COLO668 (cell line): Measurements from ENCODE around the gene GPC4.
"Not testable (repeated sequence)": the region's sequence is repeated elsewhere in the genome, so short reads cannot be mapped to it uniquely, and the experiment has no call there.

Experiments used
- DNase-seq: peaks from one replicate; lab custom pipeline; 2025; ENCODE audit not compliant: unreplicated experiment; lab: John Stamatoyannopoulos, UW

The GPC4 gene

GRCh38 chrX:133307637-133308498 lies 107.4 kb downstream of the GPC4 start:
- DNase-seq: no peak

- no peak for DNase-seq
Measured at GRCh38 chrX:133307094-133307493, 108.2 kb downstream of the GPC4 start.

DNA sequence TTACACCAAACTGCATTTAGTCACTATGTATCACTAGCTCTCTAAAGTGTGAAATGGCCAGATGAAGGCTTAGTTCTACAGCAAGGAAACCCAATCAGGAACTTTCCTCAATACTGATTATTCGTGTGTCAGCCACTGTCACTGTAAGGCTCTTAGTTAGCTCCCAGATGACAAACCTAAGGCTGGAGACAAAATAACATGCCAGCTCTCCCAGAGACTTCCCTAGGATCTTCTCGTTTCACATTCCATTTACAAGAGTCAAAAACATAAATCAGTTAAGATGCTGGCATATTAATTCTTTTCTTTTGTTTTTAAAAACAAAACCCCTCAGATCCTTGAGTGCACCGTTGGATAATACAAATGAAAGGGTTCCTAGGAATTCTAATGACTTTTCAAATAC lies 109.0 kb downstream of the GPC4 start:
- no peak for DNase-seq

- DNase-seq: no peak
Measured at GRCh38 chrX:133305348-133305747, 109.9 kb downstream of the GPC4 start.

GRCh38 chrX:133302775-133303445 lies 112.4 kb downstream of the GPC4 start:
- no peak for DNase-seq

DNA sequence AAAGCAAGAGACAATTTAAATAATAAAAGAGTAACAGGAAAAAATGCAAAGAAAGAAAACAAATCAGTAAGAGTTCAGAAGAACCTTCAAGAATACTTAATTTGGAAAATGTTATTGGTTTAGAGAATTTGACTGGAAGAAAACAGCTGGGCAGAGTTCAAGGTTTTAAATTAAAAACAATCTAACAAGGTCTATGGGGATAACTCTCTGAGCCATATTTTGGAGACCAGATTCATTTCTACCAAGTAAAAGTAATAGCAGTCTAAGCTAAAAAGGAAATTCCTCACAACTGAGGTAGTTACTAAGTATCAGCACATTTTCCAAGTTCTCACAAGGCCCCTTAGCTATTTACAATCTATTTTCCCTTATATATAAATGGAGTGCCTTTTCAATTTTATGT lies 114.7 kb downstream of the GPC4 start:
- DNase-seq: no peak

- no peak for DNase-seq
Measured at GRCh38 chrX:133297284-133297683, 118.0 kb downstream of the GPC4 start.

GRCh38 chrX:133294126-133294525 lies 121.2 kb downstream of the GPC4 start:
- DNase-seq: no peak

- no peak for DNase-seq
Measured at GRCh38 chrX:133290076-133290475, 125.2 kb downstream of the GPC4 start.

GRCh38 chrX:133287860-133288259 lies 127.4 kb downstream of the GPC4 start:
- no peak for DNase-seq

DNA sequence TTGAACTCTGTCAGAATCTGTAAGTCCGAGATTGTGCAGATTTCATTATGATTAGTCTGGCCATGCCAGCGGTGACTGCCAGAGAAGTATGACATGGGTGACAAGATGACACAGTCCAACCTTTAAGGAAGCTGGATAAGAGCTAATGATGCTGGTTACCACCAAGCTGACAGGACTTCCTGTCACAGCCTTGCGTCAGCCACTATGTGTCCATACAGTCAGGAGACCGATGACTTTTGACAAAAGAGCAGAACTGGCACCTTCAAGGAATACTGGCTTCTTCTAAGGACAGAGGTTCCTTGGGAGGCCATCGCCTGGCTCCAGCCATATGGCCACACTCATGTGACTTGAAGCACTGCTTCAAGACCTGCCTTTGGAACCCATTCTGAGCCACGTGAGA lies 129.9 kb downstream of the GPC4 start:
- DNase-seq: no peak

- not testable (repeated sequence) for DNase-seq
Measured at GRCh38 chrX:133279112-133279730, 136.1 kb downstream of the GPC4 start.

DNA sequence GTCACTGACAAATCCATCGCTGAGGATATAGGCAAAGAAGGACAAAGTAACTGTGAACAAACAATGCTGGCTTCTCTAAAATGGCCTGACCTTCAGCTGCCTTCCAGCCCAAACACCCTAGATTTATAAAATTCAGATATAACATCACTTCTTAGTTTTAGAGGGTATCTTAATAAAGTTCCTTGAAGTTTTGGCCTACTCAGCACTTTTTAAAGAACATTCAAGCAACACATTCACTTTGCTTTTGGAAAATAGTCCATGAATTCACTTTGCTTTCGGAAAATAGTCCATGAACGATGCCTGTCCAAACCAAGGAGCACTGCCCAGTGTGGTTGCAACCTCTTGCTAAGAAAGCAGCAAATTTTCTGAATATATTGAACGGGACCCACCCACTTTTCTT lies 142.1 kb downstream of the GPC4 start:
- no peak for DNase-seq

DNA sequence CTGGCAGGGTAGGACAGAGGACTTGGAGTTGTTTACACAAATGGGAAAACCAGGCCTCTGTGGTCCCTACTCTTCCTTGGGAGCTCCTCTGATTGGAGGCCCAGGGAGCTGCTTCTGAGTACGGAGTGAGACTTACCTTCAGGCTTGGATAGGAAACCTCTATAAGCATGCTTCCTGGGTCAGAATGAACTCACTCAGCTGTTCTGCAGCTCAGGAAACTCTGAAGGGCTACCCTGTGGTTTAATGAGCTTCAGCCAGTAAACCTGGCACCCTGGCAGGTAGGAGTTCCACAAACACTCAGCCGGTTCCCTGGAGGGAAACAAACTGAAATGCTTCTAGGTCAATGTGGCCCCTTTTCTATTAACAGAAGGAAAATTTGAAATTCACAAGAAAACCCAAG lies 146.1 kb downstream of the GPC4 start:
- DNase-seq: no peak

DNA sequence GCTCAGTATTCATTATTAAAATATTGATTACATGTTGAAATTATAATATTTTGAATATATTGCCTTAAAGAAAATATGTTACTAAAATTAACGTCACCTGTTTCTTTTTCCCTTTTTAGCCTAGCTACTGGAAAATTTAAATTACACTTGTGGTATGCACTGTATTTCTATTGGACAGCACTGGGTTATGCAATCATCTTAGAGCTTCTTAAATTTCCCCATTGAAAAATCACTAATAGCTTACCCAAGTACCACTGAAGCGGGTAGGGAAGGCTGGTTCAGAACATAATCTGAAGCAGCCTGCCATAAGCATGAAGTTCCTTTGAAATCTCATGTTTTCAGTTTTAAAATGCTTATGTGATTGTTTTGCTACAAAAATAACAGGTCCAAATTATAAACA lies 147.7 kb downstream of the GPC4 start:
- no peak for DNase-seq

DNA sequence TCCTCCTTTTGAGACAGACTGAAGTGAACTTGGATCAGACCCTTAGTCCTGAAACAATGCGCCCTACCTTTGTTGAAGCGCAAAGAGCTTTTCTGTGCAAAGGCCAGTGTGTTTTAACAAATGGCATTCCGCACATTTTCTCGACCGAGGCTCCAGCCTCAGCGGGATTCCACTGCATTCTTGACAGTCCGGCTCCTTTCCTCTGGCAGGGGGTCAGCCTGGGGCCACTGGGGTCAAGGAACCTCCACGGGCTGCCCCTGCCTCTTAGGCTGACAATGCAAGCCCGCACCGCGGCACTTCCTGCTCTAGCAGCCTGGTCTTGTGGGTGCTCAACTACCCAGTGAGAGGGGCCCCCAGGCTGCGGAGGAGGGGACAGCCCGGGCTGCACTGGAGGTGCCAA lies 150.0 kb downstream of the GPC4 start:
- DNase-seq: no peak

GRCh38 chrX:133258481-133258880 lies 156.8 kb downstream of the GPC4 start:
- DNase-seq: no peak

GRCh38 chrX:133254666-133255065 lies 160.6 kb downstream of the GPC4 start:
- no peak for DNase-seq

- no peak for DNase-seq
Measured at GRCh38 chrX:133251204-133251603, 164.1 kb downstream of the GPC4 start.

DNA sequence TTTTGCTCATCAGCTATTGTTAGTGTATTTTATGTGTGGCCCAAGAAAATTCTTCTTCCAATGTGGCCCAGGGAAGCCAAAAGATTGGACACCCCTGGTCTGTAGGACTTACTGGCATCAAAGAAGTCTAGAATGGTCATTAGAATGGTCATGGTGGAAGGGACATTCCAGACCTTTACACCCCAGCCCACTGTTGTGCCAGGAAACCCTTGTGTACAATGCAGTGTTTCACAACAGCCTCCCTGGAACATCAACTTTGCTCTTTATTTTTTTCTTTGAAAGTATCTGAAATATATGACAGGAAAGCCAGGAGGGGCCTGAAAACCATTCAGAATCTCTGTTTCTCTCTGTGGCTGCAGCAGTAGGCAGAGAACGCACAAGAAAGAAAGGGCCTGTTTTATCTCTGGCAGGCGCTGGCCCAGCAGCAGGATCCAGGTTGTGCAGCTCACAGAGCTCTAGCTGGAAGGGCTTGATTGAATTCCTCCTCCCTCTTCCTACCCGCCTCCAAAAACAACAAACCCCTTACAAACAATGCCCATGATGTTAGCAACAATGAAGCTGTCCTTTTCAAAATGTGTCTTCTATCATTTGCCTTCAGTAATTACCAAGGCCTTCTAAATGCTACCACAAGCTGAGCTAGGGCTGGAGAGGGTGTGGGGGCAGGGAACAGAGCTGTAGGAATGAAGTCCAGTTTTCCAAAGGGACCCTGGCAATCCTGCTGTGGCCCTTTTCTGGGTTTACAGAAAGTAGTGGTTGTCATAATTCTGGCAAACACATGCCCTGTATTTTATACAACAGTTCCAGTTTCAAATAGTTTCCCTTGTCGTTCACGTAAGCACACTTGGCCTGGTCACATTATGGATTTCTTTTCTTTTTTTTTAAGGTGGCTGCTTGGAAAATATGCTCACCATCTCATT lies 164.8 kb downstream of the GPC4 start:
- DNase-seq: no peak
